Neural crest cell (in vitro differentiated cells): ENCODE results near the gene TIMD4. TPM values are rescaled to one million over a fixed set of nuclear protein-coding genes. Genes with fewer than 3 reads are reported as not detected.
A peak's percentile ranks its signal among the peaks of the same experiment; 100 is the strongest.
"Not testable (repeated sequence)": the region's sequence is repeated elsewhere in the genome, so short reads cannot be mapped to it uniquely, and the experiment has no call there.

Experiments used
- DNase-seq: peaks from one replicate; pipeline ENCODE4 v3.0.0; 2021; ENCODE audit warnings: low read depth, mixed read lengths, low spot score
- H3K27ac Mint-ChIP-seq: one replicate; pipeline ENCODE4 v1.8.0; 2021; ENCODE audit warnings: mild to moderate bottlenecking, mixed read lengths; ENCODE audit not compliant: unreplicated experiment
- H3K27me3 Mint-ChIP-seq: 2 replicates; pipeline ENCODE4 v1.8.0; 2021; ENCODE audit warnings: low read depth, mild to moderate bottlenecking, mixed read lengths
- H3K36me3 Mint-ChIP-seq: 2 replicates; pipeline ENCODE4 v1.8.0; 2021; ENCODE audit warnings: low read depth, mild to moderate bottlenecking, mixed read lengths
- H3K4me1 Mint-ChIP-seq: 2 replicates; pipeline ENCODE4 v1.8.0; 2021; ENCODE audit warnings: mixed read lengths
- H3K4me3 Mint-ChIP-seq: one replicate; pipeline ENCODE4 v1.8.0; 2021; ENCODE audit warnings: mild to moderate bottlenecking, mixed read lengths
- H3K9me3 Mint-ChIP-seq: 2 replicates; pipeline ENCODE4 v1.8.0; 2021; ENCODE audit warnings: mixed read lengths
- CTCF ChIP-seq: fragments of 200-600 bp; sonication (generic); conservative IDR thresholded peaks from 2 replicates; pipeline ENCODE4 v1.5.0; 2021; ENCODE audit warnings: antibody characterized with exemption, mild to moderate bottlenecking
- total RNA-seq: library from RNA; stranded (reverse); gene quantifications from 2 replicates; pipeline ENCODE4 v1.2.1, GENCODE V29; 2021

The TIMD4 gene
- total RNA-seq, 1 donor from 2014 or later, result not detected

GRCh38 chr5:156951359-156951758 lies 11.7 kb downstream of the TIMD4 start:
- H3K9me3 Mint-ChIP-seq, result no peaks in the 10 kb centered on the region
- H3K27me3 Mint-ChIP-seq, result no peaks in the 10 kb centered on the region
- H3K27ac Mint-ChIP-seq, result no peak overlapping the region
- H3K4me1 Mint-ChIP-seq, result peaks cover 20% of the 10 kb centered on the region
- no peak for TF ChIP-seq CTCF
- H3K36me3 Mint-ChIP-seq, result no peaks in the 10 kb centered on the region
- DNase-seq, result no peak
- H3K4me3 Mint-ChIP-seq, result no peak overlapping the region

- peaks cover 20% of the 10 kb centered on the region for H3K4me1 Mint-ChIP-seq
- H3K4me3 Mint-ChIP-seq, result no peak overlapping the region
- no peak overlapping the region for H3K27ac Mint-ChIP-seq
- H3K36me3 Mint-ChIP-seq, result no peaks in the 10 kb centered on the region
- no peaks in the 10 kb centered on the region for H3K9me3 Mint-ChIP-seq
- no peak for DNase-seq
- TF ChIP-seq CTCF, result no peak
- no peaks in the 10 kb centered on the region for H3K27me3 Mint-ChIP-seq
Observed at GRCh38 chr5:156950716-156951115, 12.3 kb downstream of the TIMD4 start.

GRCh38 chr5:156949424-156949823 lies 13.6 kb downstream of the TIMD4 start:
- H3K9me3 Mint-ChIP-seq, result no peaks in the 10 kb centered on the region
- no peak overlapping the region for H3K27ac Mint-ChIP-seq
- H3K4me1 Mint-ChIP-seq, result peaks cover 20% of the 10 kb centered on the region
- no peak overlapping the region for H3K4me3 Mint-ChIP-seq
- no peaks in the 10 kb centered on the region for H3K36me3 Mint-ChIP-seq
- H3K27me3 Mint-ChIP-seq, result no peaks in the 10 kb centered on the region
- no peak for DNase-seq
- TF ChIP-seq CTCF, result no peak

- no peaks in the 10 kb centered on the region for H3K36me3 Mint-ChIP-seq
- no peak overlapping the region for H3K4me3 Mint-ChIP-seq
- DNase-seq, result no peak
- no peak for TF ChIP-seq CTCF
- no peak overlapping the region for H3K27ac Mint-ChIP-seq
- H3K4me1 Mint-ChIP-seq, result peaks cover 20% of the 10 kb centered on the region
- no peaks in the 10 kb centered on the region for H3K9me3 Mint-ChIP-seq
- H3K27me3 Mint-ChIP-seq, result no peaks in the 10 kb centered on the region
Observed at GRCh38 chr5:156947925-156948324, 15.1 kb downstream of the TIMD4 start.

GRCh38 chr5:156942064-156942463 lies 21.0 kb downstream of the TIMD4 start:
- Mint-ChIP-seq H3K36me3 (peaks cover 4% of the 10 kb centered on the region), H3K4me1 (peaks cover 7% of the 10 kb centered on the region), H3K27ac (peak overlapping the region; percentile 73), H3K4me3 (no peak overlapping the region), H3K27me3 (no peaks in the 10 kb centered on the region), H3K9me3 (peaks cover 4% of the 10 kb centered on the region)
- TF ChIP-seq CTCF, result no peak
- DNase-seq, result no peak

- H3K9me3 Mint-ChIP-seq, H3K27ac Mint-ChIP-seq, H3K4me3 Mint-ChIP-seq, H3K36me3 Mint-ChIP-seq, DNase-seq, H3K4me1 Mint-ChIP-seq, H3K27me3 Mint-ChIP-seq: not testable (repeated sequence)
Observed at GRCh38 chr5:156940462-156940861, 22.6 kb downstream of the TIMD4 start.
